Measurements from ENCODE around the gene R3HDM4.

The R3HDM4 gene

GRCh38 chr19:947090-947706 lies 34.2 kb upstream of the R3HDM4 start:
- no peak for DNase-seq

- no peak for DNase-seq
Measured at GRCh38 chr19:945401-946252, 32.6 kb upstream of the R3HDM4 start.

GRCh38 chr19:944663-945241 lies 31.7 kb upstream of the R3HDM4 start:
- DNase-seq, result no peak

- DNase-seq, result no peak
Measured at GRCh38 chr19:944171-944567, 31.1 kb upstream of the R3HDM4 start.

GRCh38 chr19:943551-944170 lies 30.6 kb upstream of the R3HDM4 start:
- DNase-seq, result no peak

GRCh38 chr19:942133-942645 lies 29.2 kb upstream of the R3HDM4 start:
- no peak for DNase-seq

- DNase-seq, result no peak
Measured at GRCh38 chr19:941292-942132, 28.5 kb upstream of the R3HDM4 start.

- DNase-seq, result no peak
Measured at GRCh38 chr19:940591-941291, 27.7 kb upstream of the R3HDM4 start.

- DNase-seq, result no peak
Measured at GRCh38 chr19:939922-940321, 26.9 kb upstream of the R3HDM4 start.

GRCh38 chr19:939439-939838 lies 26.4 kb upstream of the R3HDM4 start:
- DNase-seq, result no peak

- DNase-seq, result no peak
Measured at GRCh38 chr19:938233-938923, 25.4 kb upstream of the R3HDM4 start.

- no peak for DNase-seq
Measured at GRCh38 chr19:937259-937694, 24.3 kb upstream of the R3HDM4 start.

- DNase-seq, result no peak
Measured at GRCh38 chr19:936175-936546, 23.1 kb upstream of the R3HDM4 start.

- DNase-seq, result no peak
Measured at GRCh38 chr19:934865-935479, 22.0 kb upstream of the R3HDM4 start.

GRCh38 chr19:934197-934840 lies 21.3 kb upstream of the R3HDM4 start:
- DNase-seq, result no peak

GRCh38 chr19:933553-933882 lies 20.5 kb upstream of the R3HDM4 start:
- no peak for DNase-seq

GRCh38 chr19:932648-933552 lies 19.9 kb upstream of the R3HDM4 start:
- DNase-seq, result no peak

- DNase-seq, result no peak
Measured at GRCh38 chr19:931860-932647, 19.0 kb upstream of the R3HDM4 start.

GRCh38 chr19:929891-930258 lies 16.9 kb upstream of the R3HDM4 start:
- no peak for DNase-seq

Data from NCI-H2081 treated with DMSO at 0.1 percent for 48 hours (cell line).